Sigmoid colon (tissue), 7 donors: Measurements from ENCODE around the gene NSUN7. TPM values are rescaled to one million over a fixed set of nuclear protein-coding genes. Genes with fewer than 3 reads are reported as not detected.

Experiments used
- DNase-seq: peaks from one replicate; pipeline ENCODE4 v3.0.0-alpha.2; 2019
- H3K27ac ChIP-seq, 4 donors: fragments of 200-600 bp; sonication (generic); one replicate each; pipeline ENCODE4 v1.5.1; 2016 to 2019; ENCODE audit warnings: mild to moderate bottlenecking in 1 of 4
- H3K27me3 ChIP-seq, 3 donors: fragments of 200-600 bp; sonication (generic); one replicate each; pipeline ENCODE4 v1.5.1; 2019; ENCODE audit warnings: mild to moderate bottlenecking in 1 of 3
- H3K36me3 ChIP-seq, 4 donors: fragments of 200-600 bp; sonication (generic); one replicate each; pipeline ENCODE4 v1.5.1; 2016 to 2019
- H3K4me1 ChIP-seq, 4 donors: fragments of 200-600 bp; sonication (generic); one replicate each; pipeline ENCODE4 v1.5.1; 2017 to 2019
- H3K4me3 ChIP-seq, 4 donors: fragments of 200-600 bp; sonication (generic); one replicate each; pipeline ENCODE4 v1.5.1; 2017 to 2019; ENCODE audit warnings: mild to moderate bottlenecking in 2 of 4, moderate library complexity in 1 of 4
- H3K9me3 ChIP-seq, 4 donors: fragments of 200-600 bp in 3 of 4; sonication (generic) in 3 of 4; one replicate each; pipeline versions ENCODE4 v1.5.1 to v1.6.1; 2013 to 2019
- CTCF ChIP-seq, 4 experiments: fragments of 450-650 bp in 3 of 4; fragments of 200-600 bp in 1 of 4; IDR thresholded peaks; one replicate each; pipeline ENCODE4 v1.5.1; 2016 to 2019; ENCODE audit warnings: antibody characterized with exemption in 4 of 4, mild to moderate bottlenecking in 3 of 4, moderate library complexity in 2 of 4
- EP300 ChIP-seq, 4 donors: sonication (generic); formaldehyde crosslinking; IDR thresholded peaks; one replicate each; pipeline ENCODE4 v1.6.1; 2017; ENCODE audit warnings: antibody characterized with exemption in 4 of 4
- POLR2A ChIP-seq, 2 donors: fragments of 450-650 bp; IDR thresholded peaks; one replicate each; pipeline ENCODE4 v1.6.1; 2016; ENCODE audit warnings: antibody characterized with exemption in 2 of 2, mild to moderate bottlenecking in 2 of 2, moderate library complexity in 2 of 2
- POLR2AphosphoS5 ChIP-seq, 4 donors: sonication (generic); formaldehyde crosslinking; IDR thresholded peaks; one replicate each; pipeline ENCODE4 v1.6.1; 2017; ENCODE audit warnings: antibody characterized with exemption in 4 of 4
- WGBS, 2 donors: extraction: QIAGEN DNeasy Blood & Tissue Kit; methylation state at CpG; one replicate each; pipeline ENCODE4 v1.1.7; 2013; 5-methylcytosine and 5-hydroxymethylcytosine counted together
- intact Hi-C: fragments of 100-400 bp; cut with DNase I; formaldehyde crosslinking; loops from one replicate; pipeline ENCODE4 v1.15.1; 2023
- polyA plus RNA-seq, 3 donors: library from polyadenylated mRNA; stranded (reverse); fragments of 200-250 nt; gene quantifications; one replicate each; pipeline ENCODE4 v1.2.3, GENCODE V29; 2013
- total RNA-seq, 4 donors: library from RNA; depleted of rRNA; stranded (reverse); fragments of >200 nt; gene quantifications; one replicate each; pipeline ENCODE4 v1.1.0, GENCODE V29; 2016
- donor health status: healthy with polysubstance abuse.
- donor health status: Bipolar disorder and iron deficiency.
- donor health status: healthy.

The NSUN7 gene
- total and polyA plus RNA-seq, 7 donors, result 1.4 to 7.5 (median 3.6) TPM

GRCh38 chr4:40744218-40744617 is 5.5 kb upstream of the NSUN7 start:
- no peaks in the 10 kb centered on the region for H3K36me3 ChIP-seq
- no peaks in the 10 kb centered on the region for H3K27me3 ChIP-seq
- intact Hi-C loops, result no loop called here
- H3K4me1 ChIP-seq, result no peaks in the 10 kb centered on the region
- no peak overlapping the region for H3K4me3 ChIP-seq
- no peak for TF ChIP-seq EP300 (IDR thresholded peaks at IDR 0.05)
- TF ChIP-seq POLR2AphosphoS5 (IDR thresholded peaks at IDR 0.05), result no peak
- no peak for TF ChIP-seq POLR2A (IDR thresholded peaks at IDR 0.05)
- no peak for TF ChIP-seq CTCF (IDR thresholded peaks at IDR 0.05)
- H3K27ac ChIP-seq, result no peak overlapping the region
- H3K9me3 ChIP-seq, result no peaks in the 10 kb centered on the region
- DNase-seq, result no peak
- WGBS, 2 donors, result 30 to 58% methylated on average over 3 of the region's 3 CpGs

GRCh38 chr4:40745285-40745984 is 4.3 kb upstream of the NSUN7 start:
- WGBS, 2 donors, result 85 to 89% methylated on average over 6 of the region's 6 CpGs
- no peak overlapping the region for H3K4me3 ChIP-seq
- H3K36me3 ChIP-seq, result no peaks in the 10 kb centered on the region
- no peaks in the 10 kb centered on the region for H3K9me3 ChIP-seq
- peaks cover 0 to 12% (median 7%) of the 10 kb centered on the region in 4 donors for H3K4me1 ChIP-seq
- H3K27me3 ChIP-seq, result no peaks in the 10 kb centered on the region
- H3K27ac ChIP-seq, result no peak overlapping the region
- no peak for TF ChIP-seq EP300 (IDR thresholded peaks at IDR 0.05)
- no peak for TF ChIP-seq POLR2AphosphoS5 (IDR thresholded peaks at IDR 0.05)
- no peak for TF ChIP-seq POLR2A (IDR thresholded peaks at IDR 0.05)
- no peak for TF ChIP-seq CTCF (IDR thresholded peaks at IDR 0.05)
- DNase-seq, result no peak
- intact Hi-C loops, result loop anchor here (5.0 kb wide), 1 partner anchor 97 kb away; no protein-coding TSS in a partner anchor

- Histone ChIP-seq H3K27ac (no peak overlapping the region), H3K9me3 (no peaks in the 10 kb centered on the region), H3K4me1 (peaks cover 0 to 18% (median 9%) of the 10 kb centered on the region in 4 donors), H3K27me3 (no peaks in the 10 kb centered on the region), H3K4me3 (no peak overlapping the region), H3K36me3 (no peaks in the 10 kb centered on the region)
- intact Hi-C loops, result loop anchor here (5.0 kb wide), 1 partner anchor 95 kb away; no protein-coding TSS in a partner anchor
- TF ChIP-seq POLR2AphosphoS5 (IDR thresholded peaks at IDR 0.05), result no peak
- no peak for TF ChIP-seq CTCF (IDR thresholded peaks at IDR 0.05)
- TF ChIP-seq EP300 (IDR thresholded peaks at IDR 0.05), result no peak
- TF ChIP-seq POLR2A (IDR thresholded peaks at IDR 0.05), result no peak
- no peak for DNase-seq
- 29 to 72% methylated on average over 2 of the region's 2 CpGs for WGBS, 2 donors
Measured at GRCh38 chr4:40747207-40747835, 2.4 kb upstream of the NSUN7 start.

- no peaks in the 10 kb centered on the region for H3K36me3 ChIP-seq
- H3K9me3 ChIP-seq, result no peaks in the 10 kb centered on the region
- H3K27ac ChIP-seq, result peak overlapping the region; percentile 26 to 63 (median 48)
- TF ChIP-seq POLR2A (IDR thresholded peaks at IDR 0.05) (no peak), POLR2AphosphoS5 (IDR thresholded peaks at IDR 0.05) (no peak), CTCF (IDR thresholded peaks at IDR 0.05) (no peak), EP300 (IDR thresholded peaks at IDR 0.05) (no peak)
- intact Hi-C loops, result no loop called here
- peaks cover 0 to 18% (median 9%) of the 10 kb centered on the region in 4 donors for H3K4me1 ChIP-seq
- no peak for DNase-seq
- 5 to 19% methylated on average over 30 of the region's 30 CpGs for WGBS, 2 donors
- no peaks in the 10 kb centered on the region for H3K27me3 ChIP-seq
- peak overlapping the region; percentile 39 to 62 (median 60) for H3K4me3 ChIP-seq
Measured at GRCh38 chr4:40750461-40751258, 905 bp downstream of the NSUN7 start.
